IPS-20b (cell line): ENCODE measurements around the gene CRTC1.
A peak's percentile ranks its signal among the peaks of the same experiment; 100 is the strongest.
"Not testable (repeated sequence)": the region's sequence is repeated elsewhere in the genome, so short reads cannot be mapped to it uniquely, and the experiment has no call there.

ENCODE experiments used
- H3K27ac ChIP-seq: one replicate; pipeline ENCODE4 v1.5.1; 2013; ENCODE audit warnings: low read length
- H3K27me3 ChIP-seq: 2 replicates; pipeline ENCODE4 v1.6.1; 2013; ENCODE audit warnings: mild to moderate bottlenecking, low read length, inconsistent platforms; ENCODE audit not compliant: insufficient read depth
- H3K36me3 ChIP-seq: 2 replicates; pipeline ENCODE4 v1.6.1; 2013; ENCODE audit warnings: low read depth, mild to moderate bottlenecking, inconsistent platforms, low read length, moderate library complexity; ENCODE audit not compliant: insufficient read depth
- H3K4me1 ChIP-seq: 2 replicates; pipeline ENCODE4 v1.6.1; 2013; ENCODE audit warnings: mild to moderate bottlenecking, control low read depth, inconsistent platforms, low read length, moderate library complexity; ENCODE audit not compliant: insufficient read depth
- H3K4me3 ChIP-seq: 2 replicates; pipeline ENCODE4 v1.5.1; 2013; ENCODE audit warnings: mild to moderate bottlenecking, low read length, inconsistent platforms
- H3K9ac ChIP-seq: 2 replicates; pipeline ENCODE4 v1.6.1; 2013; ENCODE audit warnings: low read depth, mild to moderate bottlenecking, inconsistent platforms, low read length, moderate library complexity
- H3K9me3 ChIP-seq: 2 replicates; pipeline ENCODE4 v1.6.1; 2013; ENCODE audit warnings: mild to moderate bottlenecking, low read depth, low read length, inconsistent platforms; ENCODE audit not compliant: insufficient read depth

Gene CRTC1

GRCh38 chr19:18672606-18673337 lies 10.7 kb upstream of the CRTC1 start:
- no peak overlapping the region for H3K9ac ChIP-seq
- H3K4me3 ChIP-seq = no peak overlapping the region
- H3K27me3 ChIP-seq = no peaks in the 10 kb centered on the region
- H3K36me3 ChIP-seq = peaks cover 6% of the 10 kb centered on the region
- no peaks in the 10 kb centered on the region for H3K9me3 ChIP-seq
- peaks cover 2% of the 10 kb centered on the region for H3K4me1 ChIP-seq
- no peak overlapping the region for H3K27ac ChIP-seq

- H3K4me1 ChIP-seq = peaks cover 5% of the 10 kb centered on the region
- H3K27me3 ChIP-seq = no peaks in the 10 kb centered on the region
- H3K9me3 ChIP-seq = no peaks in the 10 kb centered on the region
- no peak overlapping the region for H3K9ac ChIP-seq
- no peak overlapping the region for H3K4me3 ChIP-seq
- no peak overlapping the region for H3K27ac ChIP-seq
- no peaks in the 10 kb centered on the region for H3K36me3 ChIP-seq
Observed at GRCh38 chr19:18674616-18675015, 8.9 kb upstream of the CRTC1 start.

- Histone ChIP-seq H3K9me3 (no peaks in the 10 kb centered on the region), H3K27ac (no peak overlapping the region), H3K9ac (no peak overlapping the region), H3K4me1 (peaks cover 5% of the 10 kb centered on the region), H3K36me3 (no peaks in the 10 kb centered on the region), H3K27me3 (no peaks in the 10 kb centered on the region), H3K4me3 (no peak overlapping the region)
Observed at GRCh38 chr19:18675779-18676178, 7.7 kb upstream of the CRTC1 start.

DNA sequence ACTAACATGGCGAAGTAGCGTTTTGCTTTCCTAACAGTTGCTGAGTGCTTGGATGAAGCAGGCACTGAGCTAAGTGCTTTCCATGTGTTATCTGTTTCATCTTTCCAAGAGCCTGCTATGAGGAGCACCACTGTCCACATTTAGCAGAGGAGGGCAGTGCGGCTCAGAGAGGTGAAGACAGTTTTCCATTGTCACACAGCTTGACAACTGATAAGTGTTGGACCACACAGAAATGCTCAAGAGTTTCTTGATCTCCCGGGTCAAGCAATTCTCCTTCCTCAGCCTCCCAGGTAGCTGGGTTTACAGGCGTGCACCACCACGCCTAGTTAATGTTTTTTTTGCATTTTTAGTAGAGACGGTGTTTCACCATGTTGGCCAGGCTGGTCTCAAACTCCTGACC lies 6.8 kb upstream of the CRTC1 start:
- H3K9ac ChIP-seq = no peak overlapping the region
- H3K4me3 ChIP-seq = no peak overlapping the region
- H3K36me3 ChIP-seq = no peaks in the 10 kb centered on the region
- no peaks in the 10 kb centered on the region for H3K9me3 ChIP-seq
- peaks cover 5% of the 10 kb centered on the region for H3K4me1 ChIP-seq
- no peak overlapping the region for H3K27ac ChIP-seq
- H3K27me3 ChIP-seq = no peaks in the 10 kb centered on the region

GRCh38 chr19:18677156-18677555 lies 6.3 kb upstream of the CRTC1 start:
- H3K9ac ChIP-seq = no peak overlapping the region
- no peaks in the 10 kb centered on the region for H3K9me3 ChIP-seq
- H3K27me3 ChIP-seq = no peaks in the 10 kb centered on the region
- peaks cover 5% of the 10 kb centered on the region for H3K4me1 ChIP-seq
- no peaks in the 10 kb centered on the region for H3K36me3 ChIP-seq
- no peak overlapping the region for H3K4me3 ChIP-seq
- no peak overlapping the region for H3K27ac ChIP-seq

DNA sequence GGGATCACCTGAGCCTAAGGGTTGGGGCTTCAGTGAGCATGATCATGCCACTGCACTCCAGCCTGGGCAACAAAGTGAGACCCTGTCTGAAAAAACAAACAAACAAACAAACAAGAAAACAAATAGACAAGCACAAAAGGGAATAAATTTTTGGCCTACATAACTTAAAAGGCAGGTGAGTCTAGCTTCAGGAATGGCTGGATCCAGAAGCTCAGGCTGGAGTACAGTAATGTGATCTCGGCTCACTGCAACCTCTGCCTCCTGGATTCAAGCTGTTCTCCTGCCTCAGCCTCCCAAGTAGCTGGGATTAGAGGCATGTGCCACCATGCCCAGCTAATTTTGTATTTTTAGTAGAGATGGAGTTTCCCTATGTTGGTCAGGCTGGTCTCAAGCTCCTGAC lies 3.3 kb upstream of the CRTC1 start:
- H3K4me1 ChIP-seq, H3K9ac ChIP-seq, H3K27ac ChIP-seq: not testable (repeated sequence)

GRCh38 chr19:18682807-18683108 lies 722 bp upstream of the CRTC1 start:
- peak overlapping the region; percentile 87 for H3K4me3 ChIP-seq
- peak overlapping the region; percentile 91 for H3K9ac ChIP-seq
- no peaks in the 10 kb centered on the region for H3K9me3 ChIP-seq
- peaks cover 9% of the 10 kb centered on the region; the same call in 1 of the 2 replicates for H3K27me3 ChIP-seq
- H3K27ac ChIP-seq = no peak overlapping the region
- H3K4me1 ChIP-seq = peaks cover 3% of the 10 kb centered on the region; the same call in 1 of the 2 replicates
- H3K36me3 ChIP-seq = no peaks in the 10 kb centered on the region

More for the DNA sequence above, 3.3 kb upstream of the CRTC1 start:
- not testable (repeated sequence) for H3K27me3 ChIP-seq, H3K36me3 ChIP-seq, H3K4me3 ChIP-seq, H3K9me3 ChIP-seq

GRCh38 chr19:18683958-18684641 lies 620 bp downstream of the CRTC1 start:
- Histone ChIP-seq H3K27me3 (peaks cover 9% of the 10 kb centered on the region; the same call in 1 of the 2 replicates), H3K4me3 (peak overlapping the region; percentile 87), H3K9ac (no peak overlapping the region; the same call in 1 of the 2 replicates), H3K4me1 (no peaks in the 10 kb centered on the region), H3K27ac (no peak overlapping the region), H3K9me3 (no peaks in the 10 kb centered on the region), H3K36me3 (no peaks in the 10 kb centered on the region)

- H3K27me3 ChIP-seq = peaks cover 9% of the 10 kb centered on the region; the same call in 1 of the 2 replicates
- no peaks in the 10 kb centered on the region for H3K4me1 ChIP-seq
- no peak overlapping the region for H3K27ac ChIP-seq
- H3K4me3 ChIP-seq = no peak overlapping the region; the same call in 1 of the 2 replicates
- no peaks in the 10 kb centered on the region for H3K9me3 ChIP-seq
- no peaks in the 10 kb centered on the region for H3K36me3 ChIP-seq
- H3K9ac ChIP-seq = no peak overlapping the region
Observed at GRCh38 chr19:18684642-18684993, 1.1 kb downstream of the CRTC1 start.

- Histone ChIP-seq H3K36me3 (no peaks in the 10 kb centered on the region), H3K27ac (no peak overlapping the region), H3K9me3 (no peaks in the 10 kb centered on the region), H3K4me3 (no peak overlapping the region), H3K9ac (no peak overlapping the region), H3K4me1 (no peaks in the 10 kb centered on the region), H3K27me3 (peaks cover 9% of the 10 kb centered on the region; the same call in 1 of the 2 replicates)
Observed at GRCh38 chr19:18685597-18686190, 2.2 kb downstream of the CRTC1 start.

DNA sequence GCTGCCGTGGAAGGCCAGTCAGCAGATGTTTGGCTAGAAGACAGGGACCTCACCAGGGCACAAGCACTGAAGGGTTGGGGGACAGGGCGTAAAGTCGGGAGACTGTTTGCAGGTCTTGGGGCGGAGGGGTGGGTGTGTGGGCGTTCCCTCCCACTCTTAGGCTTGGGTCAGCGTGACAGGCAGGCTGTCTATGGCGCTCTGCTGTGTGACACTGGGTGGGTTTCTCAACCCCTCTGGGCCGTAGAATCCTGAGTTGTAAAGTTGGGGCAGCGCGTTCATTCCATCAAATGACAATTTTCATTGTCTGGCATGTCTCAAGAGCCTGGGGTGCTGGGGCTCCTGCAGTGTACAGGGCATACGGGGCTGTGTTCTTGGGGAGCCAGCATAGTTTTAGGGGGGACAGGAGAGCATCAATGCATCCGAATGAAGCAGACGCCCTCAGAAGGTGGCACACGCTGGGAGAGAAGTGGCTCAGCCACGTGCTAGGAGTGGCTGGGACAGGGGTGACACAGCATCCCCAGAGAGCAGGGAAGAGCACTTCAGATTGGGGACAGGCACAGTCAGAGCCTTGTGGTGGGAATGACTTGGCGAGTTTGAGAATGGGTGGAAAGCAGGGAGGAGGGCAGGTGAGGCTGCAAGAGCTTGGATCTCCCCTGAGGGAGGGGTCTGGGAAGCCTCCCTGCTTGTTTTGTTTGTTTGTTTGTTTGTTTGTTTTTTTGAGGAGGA lies 4.4 kb downstream of the CRTC1 start:
- Histone ChIP-seq H3K27ac (no peak overlapping the region), H3K9ac (no peak overlapping the region), H3K4me3 (no peak overlapping the region), H3K9me3 (no peaks in the 10 kb centered on the region), H3K4me1 (no peaks in the 10 kb centered on the region), H3K27me3 (peaks cover 2% of the 10 kb centered on the region; the same call in 1 of the 2 replicates), H3K36me3 (no peaks in the 10 kb centered on the region)
